A549 (cell line): Measurements from ENCODE around the gene CELF3. TPM values are rescaled to one million over a fixed set of nuclear protein-coding genes. Genes with fewer than 3 reads are reported as not detected.

Experiments
- ATAC-seq, 2 experiments: fragments of 200-7000 bp in 1 of 2; fragments of >200 bp in 1 of 2; cut with Nextera tagmentation in 1 of 2; cut with Tn5 transposase in 1 of 2; 3 replicates each; pipeline versions ENCODE4 v1.8.0 to v1.9.1; 2018 to 2020; ENCODE audit warnings: mild to moderate bottlenecking in 1 of 2, moderate library complexity in 1 of 2
- CTCF ChIA-PET: fragments of 300-600 bp; sonication (Branson Sonifier 250); formaldehyde crosslinking; extraction: SDS; loops from one replicate; lab custom pipeline; 2021; ENCODE audit warnings: antibody characterized with exemption, inconsistent platforms; lab: Yijun Ruan, JAX
- POLR2A ChIA-PET: fragments of 350-600 bp; formaldehyde crosslinking; extraction: SDS; loops from one replicate; lab custom pipeline; 2021; ENCODE audit warnings: antibody characterized with exemption, inconsistent platforms; lab: Yijun Ruan, JAX
- DNase-seq, 2 experiments: peaks; one replicate each; pipeline versions ENCODE4 v3.0.0 to v3.0.0-alpha.2; 2011 to 2016; ENCODE audit warnings: low read depth in 1 of 2, low spot score in 1 of 2
- FAIRE-seq: peaks from 2 replicates; lab custom pipeline; 2011; peaks lifted over from hg19 to GRCh38; lab: Jason Lieb, UNC
- H3K27ac ChIP-seq, 2 experiments: fragments of >200 bp; sonication (Bioruptor Twin); formaldehyde crosslinking; 3 replicates each; pipeline ENCODE4 v1.5.1; 2016 to 2017
- H3K4me1 ChIP-seq: fragments of >200 bp; sonication (Bioruptor Twin); formaldehyde crosslinking; 3 replicates; pipeline ENCODE4 v1.6.1; 2016
- H3K4me2 ChIP-seq: fragments of >200 bp; sonication (Bioruptor Twin); formaldehyde crosslinking; 3 replicates; pipeline ENCODE4 v1.6.1; 2016
- H3K4me3 ChIP-seq: fragments of >200 bp; sonication (Bioruptor Twin); formaldehyde crosslinking; 3 replicates; pipeline ENCODE4 v1.5.1; 2016
- H3K9me3 ChIP-seq: fragments of >200 bp; sonication (Bioruptor Twin); formaldehyde crosslinking; 3 replicates; pipeline ENCODE4 v1.6.1; 2016
- BHLHE40 ChIP-seq: IDR thresholded peaks from 2 replicates; pipeline ENCODE4 v1.6.1; 2012; ENCODE audit warnings: low read depth, low read length, inconsistent platforms
- CBX2 ChIP-seq: fragments of 200-600 bp; sonication (generic); IDR thresholded peaks from 2 replicates; pipeline ENCODE4 v1.6.1; 2016; ENCODE audit warnings: low read depth, mild to moderate bottlenecking, borderline replicate concordance
- CBX8 ChIP-seq: fragments of 200-600 bp; sonication (generic); IDR thresholded peaks from 2 replicates; pipeline ENCODE4 v1.6.1; 2016
- CHD2 ChIP-seq: fragments of 150-350 bp; IDR thresholded peaks from 2 replicates; pipeline ENCODE4 v1.6.1; 2014; ENCODE audit warnings: low read length; ENCODE audit not compliant: partially characterized antibody
- CHD4 ChIP-seq: fragments of 200-600 bp; sonication (generic); IDR thresholded peaks from 2 replicates; pipeline ENCODE4 v1.6.1; 2016; ENCODE audit warnings: antibody characterized with exemption, mild to moderate bottlenecking, borderline replicate concordance
- EHF ChIP-seq: fragments of 250-450 bp; sonication (Bioruptor Pico); IDR thresholded peaks from 2 replicates; pipeline ENCODE4 v1.5.0; 2020; ENCODE audit warnings: mild to moderate bottlenecking
- EHMT2 ChIP-seq: fragments of 200-600 bp; sonication (generic); IDR thresholded peaks from 2 replicates; pipeline ENCODE4 v1.6.1; 2016; ENCODE audit warnings: antibody characterized with exemption, low read depth, mild to moderate bottlenecking, moderate library complexity
- EP300 ChIP-seq, 2 experiments: fragments of >200 bp; sonication (Bioruptor Twin); formaldehyde crosslinking; IDR thresholded peaks; 2 replicates in 1 of 2; 3 replicates in 1 of 2; pipeline ENCODE4 v1.6.1; 2016 to 2017
- FOSB ChIP-seq: fragments of 250-450 bp; sonication (Bioruptor Pico); IDR thresholded peaks from 2 replicates; pipeline ENCODE4 v1.5.0; 2020; ENCODE audit warnings: mild to moderate bottlenecking, moderate library complexity
- FOXS1 ChIP-seq: fragments of 250-450 bp; sonication (Bioruptor Pico); IDR thresholded peaks from 2 replicates; pipeline ENCODE4 v1.5.0; 2020; ENCODE audit warnings: mild to moderate bottlenecking, moderate library complexity
- HEYL ChIP-seq: fragments of 250-450 bp; sonication (Bioruptor Pico); IDR thresholded peaks from 2 replicates; pipeline ENCODE4 v1.8.0; 2021; ENCODE audit warnings: mild to moderate bottlenecking, moderate library complexity
- HOXA7 ChIP-seq: fragments of 250-450 bp; sonication (Bioruptor Pico); IDR thresholded peaks from 2 replicates; pipeline ENCODE4 v1.5.0; 2020; ENCODE audit warnings: mild to moderate bottlenecking, moderate library complexity
- HOXB13 ChIP-seq: fragments of 250-450 bp; sonication (Bioruptor Pico); IDR thresholded peaks from 2 replicates; pipeline ENCODE4 v1.5.0; 2020; ENCODE audit warnings: low read depth, mild to moderate bottlenecking, moderate library complexity
- HOXB5 ChIP-seq: fragments of 250-450 bp; sonication (Bioruptor Pico); IDR thresholded peaks from 2 replicates; pipeline ENCODE4 v1.5.0; 2020; ENCODE audit warnings: mild to moderate bottlenecking, moderate library complexity
- JUN ChIP-seq, 2 experiments: fragments of >200 bp; sonication (Bioruptor Twin); formaldehyde crosslinking; IDR thresholded peaks; 2 replicates in 1 of 2; 3 replicates in 1 of 2; pipeline ENCODE4 v1.6.1; 2016 to 2017
- MAFK ChIP-seq: fragments of 450-650 bp; IDR thresholded peaks from 2 replicates; pipeline ENCODE4 v1.6.1; 2014; ENCODE audit not compliant: partially characterized antibody
- NFE2L2 ChIP-seq: fragments of 150-350 bp; conservative IDR thresholded peaks from 2 replicates; pipeline ENCODE4 v1.6.1; 2014; ENCODE audit warnings: low read length
- NPAS2 ChIP-seq: fragments of 250-450 bp; sonication (Bioruptor Pico); IDR thresholded peaks from 2 replicates; pipeline ENCODE4 v1.8.0; 2022; ENCODE audit warnings: mild to moderate bottlenecking, moderate library complexity, borderline replicate concordance
- PHF8 ChIP-seq: fragments of 200-600 bp; sonication (generic); IDR thresholded peaks from 2 replicates; pipeline ENCODE4 v1.6.1; 2016; ENCODE audit warnings: low read depth, mild to moderate bottlenecking, antibody characterized with exemption, moderate library complexity, borderline replicate concordance
- POLR2A ChIP-seq: IDR thresholded peaks from 2 replicates; pipeline ENCODE4 v1.6.1; 2012; ENCODE audit warnings: mild to moderate bottlenecking, low read length
- RAD21 ChIP-seq, 2 experiments: fragments of >200 bp in 1 of 2; sonication (Bioruptor Twin) in 1 of 2; formaldehyde crosslinking in 1 of 2; IDR thresholded peaks in 1 of 2; conservative IDR thresholded peaks in 1 of 2; 2 replicates in 1 of 2; 3 replicates in 1 of 2; pipeline ENCODE4 v1.6.1; 2012 to 2018; ENCODE audit warnings: inconsistent platforms in 1 of 2
- RARB ChIP-seq: fragments of 250-450 bp; sonication (Bioruptor Pico); IDR thresholded peaks from 2 replicates; pipeline ENCODE4 v1.8.0; 2021; ENCODE audit warnings: mild to moderate bottlenecking, moderate library complexity
- RFX5 ChIP-seq: fragments of 450-650 bp; IDR thresholded peaks from 2 replicates; pipeline ENCODE4 v1.7.1; 2014; ENCODE audit warnings: antibody characterized with exemption, mild to moderate bottlenecking, moderate library complexity
- RNF2 ChIP-seq: fragments of 200-600 bp; sonication (generic); IDR thresholded peaks from 2 replicates; pipeline ENCODE4 v1.6.1; 2016; ENCODE audit warnings: low read depth, mild to moderate bottlenecking, antibody characterized with exemption, moderate library complexity, borderline replicate concordance
- SMC3 ChIP-seq: fragments of >200 bp; sonication (Bioruptor Twin); formaldehyde crosslinking; IDR thresholded peaks from 3 replicates; pipeline ENCODE4 v1.6.1; 2018; ENCODE audit warnings: inconsistent platforms
- SREBF2 ChIP-seq: fragments of 450-650 bp; IDR thresholded peaks from 2 replicates; pipeline ENCODE4 v1.6.1; 2014; ENCODE audit warnings: mild to moderate bottlenecking, moderate library complexity
- TFCP2L1 ChIP-seq: fragments of 250-450 bp; sonication (Bioruptor Pico); IDR thresholded peaks from 2 replicates; pipeline ENCODE4 v1.5.0; 2021; ENCODE audit warnings: mild to moderate bottlenecking
- TP53 ChIP-seq: fragments of 250-450 bp; sonication (Bioruptor Pico); IDR thresholded peaks from 2 replicates; pipeline ENCODE4 v1.5.0; 2021; ENCODE audit warnings: mild to moderate bottlenecking, moderate library complexity
- ZC3H11A ChIP-seq: fragments of 450-650 bp; IDR thresholded peaks from 2 replicates; pipeline ENCODE4 v1.6.1; 2014; ENCODE audit warnings: antibody characterized with exemption, mild to moderate bottlenecking
- ZSCAN20 ChIP-seq: fragments of 250-450 bp; sonication (Bioruptor Pico); IDR thresholded peaks from 2 replicates; pipeline ENCODE4 v1.8.0; 2022; ENCODE audit warnings: mild to moderate bottlenecking, moderate library complexity
- WGBS: methylation state at CpG from one replicate; pipeline ENCODE4 v1.1.6; 2017; ENCODE audit errors: missing lambda C conversion rate; 5-methylcytosine and 5-hydroxymethylcytosine counted together
- polyA plus RNA-seq, 4 experiments: library from polyadenylated mRNA; depleted of rRNA in 3 of 4; stranded (reverse); fragments of >200 nt; fragmentation: RNase III in 1 of 4; extraction: RNeasy Plus Mini Kit Qiagen cat#74134 plus additional on column Dnase treatment in 1 of 4; gene quantifications; 2 replicates in 3 of 4; 3 replicates in 1 of 4; pipeline ENCODE4 v1.2.3, GENCODE V29; 2011 to 2017
- TF ChIP-seq, protein P1 (sequence below): IDR thresholded peaks from 2 replicates; pipeline ENCODE4 v1.6.1; 2012; ENCODE audit warnings: low read depth, borderline replicate concordance
- TF ChIP-seq, protein P2 (sequence below): fragments of 250-450 bp; sonication (Bioruptor Pico); IDR thresholded peaks from 2 replicates; pipeline ENCODE4 v1.5.0; 2020; ENCODE audit warnings: low read depth, mild to moderate bottlenecking, moderate library complexity
- TF ChIP-seq, protein P3 (sequence below): IDR thresholded peaks from 2 replicates; pipeline ENCODE4 v1.6.1; 2012
- TF ChIP-seq, protein P4 (sequence below): fragments of >200 bp; sonication (Bioruptor Twin); formaldehyde crosslinking; IDR thresholded peaks from 3 replicates; pipeline ENCODE4 v1.6.1; 2016
- TF ChIP-seq, protein P5 (sequence below): fragments of 250-450 bp; sonication (Bioruptor Pico); IDR thresholded peaks from 2 replicates; pipeline ENCODE4 v1.5.0; 2021; ENCODE audit warnings: mild to moderate bottlenecking, moderate library complexity, borderline replicate concordance
- TF ChIP-seq, protein P6 (sequence below): fragments of >200 bp; sonication (Bioruptor Twin); formaldehyde crosslinking; IDR thresholded peaks from 2 replicates; pipeline ENCODE4 v1.6.1; 2016

Gene CELF3
- polyA plus RNA-seq, 2 of the 4 experiments (the other 2 are of a cell fraction): not detected

DNA sequence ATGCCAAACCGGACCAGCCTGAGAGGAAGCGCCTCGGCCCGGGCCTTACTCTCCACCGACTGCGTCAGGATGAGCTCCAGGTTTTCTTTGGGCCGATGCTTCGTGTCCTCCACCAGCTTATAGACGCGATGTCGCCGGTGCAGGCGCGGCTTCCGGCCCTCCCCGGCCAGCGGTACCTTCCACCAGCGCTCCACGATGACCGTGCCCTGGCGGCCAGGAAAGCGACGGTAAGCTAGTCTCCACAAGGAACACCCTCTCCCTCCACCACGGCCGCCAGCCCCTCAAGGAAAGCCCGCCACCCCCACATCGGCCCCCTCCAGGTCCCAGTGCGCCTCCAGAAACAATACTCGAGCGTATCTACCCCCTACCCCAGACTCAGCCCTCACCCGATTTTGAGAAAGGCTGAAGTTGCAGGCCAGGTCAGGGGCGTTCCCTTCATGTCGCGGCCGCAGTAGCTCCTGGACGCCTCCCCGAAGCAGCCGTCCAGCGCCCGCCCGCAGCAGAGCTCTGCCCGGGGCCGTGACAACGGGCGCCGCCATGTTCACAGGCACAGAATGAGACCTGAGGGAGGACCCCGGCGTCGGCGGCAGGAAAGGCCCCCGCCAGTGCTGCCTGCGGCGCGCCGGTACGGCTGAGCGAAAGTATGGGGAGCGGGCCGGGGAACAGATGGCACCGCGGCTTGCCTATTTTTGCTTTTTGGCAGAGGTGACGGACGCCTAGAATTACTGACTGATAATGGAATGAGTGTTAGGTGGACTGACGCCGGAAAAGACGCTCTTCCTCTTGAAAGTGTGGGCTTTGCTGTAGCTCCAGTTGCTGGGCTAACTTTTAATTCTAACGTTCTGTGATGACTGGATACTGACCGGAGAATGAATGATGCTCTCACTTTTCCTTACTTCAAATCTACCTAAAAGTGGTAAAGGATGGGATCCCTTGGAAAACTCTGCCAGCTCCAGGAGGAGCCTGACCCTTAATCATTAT is 46.6 kb upstream of the CELF3 start, which contains the start of gene MRPL9:
Gene MRPL9, minus strand, starts transcription at position 556 of the 981 bp plus-strand sequence. Its CDS starts 17 bp downstream, at position 539.
- POLR2A ChIA-PET: interaction anchor here (0.5 to 1.1 kb wide), 8 partner anchors 25 to 383 kb away, joined by 3 to 12 read pairs (median 4); partner anchors contain the start of gene POGZ
- DNase-seq: peak; percentile 79 to 92
- no peak for FAIRE-seq
- peak; percentile 98 to 100 for ATAC-seq
- peaks cover 12% of the 10 kb centered on the region for H3K4me1 ChIP-seq
- peak within 1 kb of the TSS; percentile 94 for H3K4me2 ChIP-seq
- peak within 1 kb of the TSS; percentile 93 to 95 for H3K27ac ChIP-seq
- H3K4me3 ChIP-seq: peak within 1 kb of the TSS; percentile 81
- no peaks in the 10 kb centered on the region for H3K9me3 ChIP-seq
- CTCF ChIA-PET: interaction anchor here (0.6 to 3.5 kb wide), 8 partner anchors 27 to 233 kb away, joined by 3 to 17 read pairs (median 4); partner anchors contain the start of gene TDRKH
- under 1% methylated on average over 41 of the region's 68 CpGs for WGBS
- no peak for TF ChIP-seq CHD2
- no peak for TF ChIP-seq HOXB5 (CRISPR knock-in tag)
- TF ChIP-seq BHLHE40: no peak
- TF ChIP-seq FOXS1 (CRISPR knock-in tag): no peak
- no peak for TF ChIP-seq CBX8
- no peak for TF ChIP-seq SREBF2
- TF ChIP-seq, protein P1, sequence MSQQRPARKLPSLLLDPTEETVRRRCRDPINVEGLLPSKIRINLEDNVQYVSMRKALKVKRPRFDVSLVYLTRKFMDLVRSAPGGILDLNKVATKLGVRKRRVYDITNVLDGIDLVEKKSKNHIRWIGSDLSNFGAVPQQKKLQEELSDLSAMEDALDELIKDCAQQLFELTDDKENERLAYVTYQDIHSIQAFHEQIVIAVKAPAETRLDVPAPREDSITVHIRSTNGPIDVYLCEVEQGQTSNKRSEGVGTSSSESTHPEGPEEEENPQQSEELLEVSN: 0 out of 2 replicates have a peak, but pooled peaks have one; percentile 17
- TF ChIP-seq, protein P2, sequence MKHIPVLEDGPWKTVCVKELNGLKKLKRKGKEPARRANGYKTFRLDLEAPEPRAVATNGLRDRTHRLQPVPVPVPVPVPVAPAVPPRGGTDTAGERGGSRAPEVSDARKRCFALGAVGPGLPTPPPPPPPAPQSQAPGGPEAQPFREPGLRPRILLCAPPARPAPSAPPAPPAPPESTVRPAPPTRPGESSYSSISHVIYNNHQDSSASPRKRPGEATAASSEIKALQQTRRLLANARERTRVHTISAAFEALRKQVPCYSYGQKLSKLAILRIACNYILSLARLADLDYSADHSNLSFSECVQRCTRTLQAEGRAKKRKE (CRISPR knock-in tag): no peak
- no peak for TF ChIP-seq CBX2
- TF ChIP-seq TP53 (CRISPR knock-in tag): no peak
- TF ChIP-seq NFE2L2: no peak
- TF ChIP-seq HEYL (CRISPR knock-in tag): no peak
- peak; percentile 92 to 96 for TF ChIP-seq JUN (IDR thresholded peaks at IDR 0.05)
- no peak for TF ChIP-seq MAFK
- TF ChIP-seq, protein P3, sequence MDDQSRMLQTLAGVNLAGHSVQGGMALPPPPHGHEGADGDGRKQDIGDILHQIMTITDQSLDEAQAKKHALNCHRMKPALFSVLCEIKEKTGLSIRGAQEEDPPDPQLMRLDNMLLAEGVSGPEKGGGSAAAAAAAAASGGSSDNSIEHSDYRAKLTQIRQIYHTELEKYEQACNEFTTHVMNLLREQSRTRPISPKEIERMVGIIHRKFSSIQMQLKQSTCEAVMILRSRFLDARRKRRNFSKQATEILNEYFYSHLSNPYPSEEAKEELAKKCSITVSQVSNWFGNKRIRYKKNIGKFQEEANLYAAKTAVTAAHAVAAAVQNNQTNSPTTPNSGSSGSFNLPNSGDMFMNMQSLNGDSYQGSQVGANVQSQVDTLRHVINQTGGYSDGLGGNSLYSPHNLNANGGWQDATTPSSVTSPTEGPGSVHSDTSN: 0 out of 2 replicates have a peak, but pooled peaks have one; percentile 13
- no peak for TF ChIP-seq TFCP2L1 (CRISPR knock-in tag)
- no peak for TF ChIP-seq RARB (CRISPR knock-in tag)
- TF ChIP-seq FOSB: no peak
- no peak for TF ChIP-seq CHD4
- no peak for TF ChIP-seq SMC3
- TF ChIP-seq RAD21 (conservative IDR thresholded peaks at IDR 0.05 in 1 of 2, IDR thresholded peaks at IDR 0.05 in 1 of 2): peak in 1 of 2 experiments; percentile 23; a peak in 1 of 5 replicates
- no peak for TF ChIP-seq EP300 (IDR thresholded peaks at IDR 0.05)
- no peak for TF ChIP-seq EHF (CRISPR knock-in tag)
- TF ChIP-seq EHMT2: no peak
- TF ChIP-seq, protein P4, sequence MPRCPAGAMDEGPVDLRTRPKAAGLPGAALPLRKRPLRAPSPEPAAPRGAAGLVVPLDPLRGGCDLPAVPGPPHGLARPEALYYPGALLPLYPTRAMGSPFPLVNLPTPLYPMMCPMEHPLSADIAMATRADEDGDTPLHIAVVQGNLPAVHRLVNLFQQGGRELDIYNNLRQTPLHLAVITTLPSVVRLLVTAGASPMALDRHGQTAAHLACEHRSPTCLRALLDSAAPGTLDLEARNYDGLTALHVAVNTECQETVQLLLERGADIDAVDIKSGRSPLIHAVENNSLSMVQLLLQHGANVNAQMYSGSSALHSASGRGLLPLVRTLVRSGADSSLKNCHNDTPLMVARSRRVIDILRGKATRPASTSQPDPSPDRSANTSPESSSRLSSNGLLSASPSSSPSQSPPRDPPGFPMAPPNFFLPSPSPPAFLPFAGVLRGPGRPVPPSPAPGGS: peak; percentile 26; the same call in 1 of the 3 replicates
- no peak for TF ChIP-seq HOXB13 (CRISPR knock-in tag)
- TF ChIP-seq PHF8: peak; percentile 75
- no peak for TF ChIP-seq ZSCAN20 (CRISPR knock-in tag)
- TF ChIP-seq HOXA7 (CRISPR knock-in tag): no peak
- TF ChIP-seq, protein P5, sequence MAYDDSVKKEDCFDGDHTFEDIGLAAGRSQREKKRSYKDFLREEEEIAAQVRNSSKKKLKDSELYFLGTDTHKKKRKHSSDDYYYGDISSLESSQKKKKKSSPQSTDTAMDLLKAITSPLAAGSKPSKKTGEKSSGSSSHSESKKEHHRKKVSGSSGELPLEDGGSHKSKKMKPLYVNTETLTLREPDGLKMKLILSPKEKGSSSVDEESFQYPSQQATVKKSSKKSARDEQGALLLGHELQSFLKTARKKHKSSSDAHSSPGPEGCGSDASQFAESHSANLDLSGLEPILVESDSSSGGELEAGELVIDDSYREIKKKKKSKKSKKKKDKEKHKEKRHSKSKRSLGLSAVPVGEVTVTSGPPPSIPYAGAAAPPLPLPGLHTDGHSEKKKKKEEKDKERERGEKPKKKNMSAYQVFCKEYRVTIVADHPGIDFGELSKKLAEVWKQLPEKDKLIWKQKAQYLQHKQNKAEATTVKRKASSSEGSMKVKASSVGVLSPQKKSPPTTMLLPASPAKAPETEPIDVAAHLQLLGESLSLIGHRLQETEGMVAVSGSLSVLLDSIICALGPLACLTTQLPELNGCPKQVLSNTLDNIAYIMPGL: no peak
- no peak for TF ChIP-seq ZC3H11A
- TF ChIP-seq NPAS2 (CRISPR knock-in tag): no peak
- TF ChIP-seq RNF2: no peak
- peak; percentile 65 for TF ChIP-seq POLR2A
- TF ChIP-seq RFX5: no peak
- TF ChIP-seq, protein P6, sequence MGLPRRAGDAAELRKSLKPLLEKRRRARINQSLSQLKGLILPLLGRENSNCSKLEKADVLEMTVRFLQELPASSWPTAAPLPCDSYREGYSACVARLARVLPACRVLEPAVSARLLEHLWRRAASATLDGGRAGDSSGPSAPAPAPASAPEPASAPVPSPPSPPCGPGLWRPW: no peak
